Measurements from ENCODE around the gene PDE4D.
"Not testable (repeated sequence)": the region's sequence is repeated elsewhere in the genome, so short reads cannot be mapped to it uniquely, and the experiment has no call there.

PDE4D gene

GRCh38 chr5:59600998-59601397 is 292.5 kb downstream of the PDE4D start:
- no peak for DNase-seq

GRCh38 chr5:59600153-59600552 is 293.4 kb downstream of the PDE4D start:
- DNase-seq = no peak

- DNase-seq = no peak
Observed at GRCh38 chr5:59599729-59600128, 293.8 kb downstream of the PDE4D start.

- DNase-seq = no peak
Observed at GRCh38 chr5:59598547-59598874, 295.0 kb downstream of the PDE4D start.

- DNase-seq = no peak
Observed at GRCh38 chr5:59597690-59598546, 295.6 kb downstream of the PDE4D start.

- DNase-seq = no peak
Observed at GRCh38 chr5:59596586-59597350, 296.8 kb downstream of the PDE4D start.

- DNase-seq = not testable (repeated sequence)
Observed at GRCh38 chr5:59594118-59594517, 299.4 kb downstream of the PDE4D start.

- DNase-seq = no peak
Observed at GRCh38 chr5:59593439-59594007, 300.0 kb downstream of the PDE4D start.

- DNase-seq = no peak
Observed at GRCh38 chr5:59592101-59592500, 301.4 kb downstream of the PDE4D start.

- DNase-seq = no peak
Observed at GRCh38 chr5:59591162-59591561, 302.4 kb downstream of the PDE4D start.

- no peak for DNase-seq
Observed at GRCh38 chr5:59588922-59589321, 304.6 kb downstream of the PDE4D start.

GRCh38 chr5:59587489-59588337 is 305.8 kb downstream of the PDE4D start:
- DNase-seq = peak; percentile 60

- DNase-seq = no peak
Observed at GRCh38 chr5:59586841-59587240, 306.7 kb downstream of the PDE4D start.

GRCh38 chr5:59584858-59585846 is 308.4 kb downstream of the PDE4D start:
- no peak for DNase-seq

- DNase-seq = peak; percentile 90
Observed at GRCh38 chr5:59583810-59584562, 309.5 kb downstream of the PDE4D start.

- DNase-seq = no peak
Observed at GRCh38 chr5:59583151-59583809, 310.2 kb downstream of the PDE4D start.

GRCh38 chr5:59582746-59583145 is 310.8 kb downstream of the PDE4D start:
- DNase-seq = no peak

- DNase-seq = no peak
Observed at GRCh38 chr5:59579824-59580167, 313.7 kb downstream of the PDE4D start.

- no peak for DNase-seq
Observed at GRCh38 chr5:59579101-59579823, 314.3 kb downstream of the PDE4D start.

GRCh38 chr5:59577485-59577884 is 316.0 kb downstream of the PDE4D start:
- no peak for DNase-seq

All from NCI-H748 treated with DMSO at 0.1 percent for 48 hours (cell line).